HEK293 (cell line): Measurements from ENCODE around the gene MYL6B.

Experiments used
- ELK4 ChIP-seq: IDR thresholded peaks from 2 replicates; pipeline ENCODE4 v1.6.1; 2011; ENCODE audit warnings: mild to moderate bottlenecking, low read depth, low read length, borderline replicate concordance
- HIC1 ChIP-seq: fragments of 450-650 bp; formaldehyde crosslinking; IDR thresholded peaks from 2 replicates; pipeline ENCODE4 v1.5.1; 2016; ENCODE audit warnings: missing biosample characterization, missing genetic modification characterization
- PRDM6 ChIP-seq: fragments of 450-650 bp; formaldehyde crosslinking; IDR thresholded peaks from 2 replicates; pipeline ENCODE4 v1.5.1; 2017; ENCODE audit warnings: missing biosample characterization, missing genetic modification characterization
- ZBTB7A ChIP-seq: fragments of 450-650 bp; formaldehyde crosslinking; IDR thresholded peaks from 2 replicates; pipeline ENCODE4 v1.5.1; 2016; ENCODE audit warnings: low read depth, missing biosample characterization, missing genetic modification characterization
- ZFP69B ChIP-seq: fragments of 450-650 bp; formaldehyde crosslinking; IDR thresholded peaks from 2 replicates; pipeline ENCODE4 v1.5.1; 2016; ENCODE audit warnings: missing biosample characterization, missing genetic modification characterization
- ZNF146 ChIP-seq: fragments of 450-650 bp; formaldehyde crosslinking; IDR thresholded peaks from 2 replicates; pipeline ENCODE4 v1.5.1; 2016; ENCODE audit warnings: missing biosample characterization, missing genetic modification characterization
- ZNF155 ChIP-seq: fragments of 450-650 bp; formaldehyde crosslinking; IDR thresholded peaks from 2 replicates; pipeline ENCODE4 v1.5.1; 2016; ENCODE audit warnings: missing biosample characterization, missing genetic modification characterization
- ZNF16 ChIP-seq: fragments of 450-650 bp; formaldehyde crosslinking; IDR thresholded peaks from 2 replicates; pipeline ENCODE4 v1.5.1; 2016; ENCODE audit warnings: low read depth, missing biosample characterization, missing genetic modification characterization
- ZNF184 ChIP-seq: fragments of 450-650 bp; IDR thresholded peaks from 2 replicates; pipeline ENCODE4 v1.5.1; 2018; ENCODE audit warnings: missing biosample characterization, mild to moderate bottlenecking, missing genetic modification characterization
- ZNF398 ChIP-seq: fragments of 450-650 bp; formaldehyde crosslinking; IDR thresholded peaks from 2 replicates; pipeline ENCODE4 v1.5.1; 2017; ENCODE audit warnings: missing biosample characterization, missing genetic modification characterization
- ZNF501 ChIP-seq: fragments of 450-650 bp; formaldehyde crosslinking; IDR thresholded peaks from 2 replicates; pipeline ENCODE4 v1.5.1; 2016; ENCODE audit warnings: missing biosample characterization, missing genetic modification characterization
- ZNF530 ChIP-seq: fragments of 450-650 bp; formaldehyde crosslinking; IDR thresholded peaks from 2 replicates; pipeline ENCODE4 v1.5.1; 2016; ENCODE audit warnings: low read depth, missing biosample characterization, missing genetic modification characterization
- ZNF558 ChIP-seq: fragments of 450-650 bp; formaldehyde crosslinking; IDR thresholded peaks from 2 replicates; pipeline ENCODE4 v1.5.1; 2016; ENCODE audit warnings: missing biosample characterization, missing genetic modification characterization
- ZNF654 ChIP-seq: fragments of 450-650 bp; formaldehyde crosslinking; IDR thresholded peaks from 2 replicates; pipeline ENCODE4 v1.5.1; 2016; ENCODE audit warnings: low read depth, missing biosample characterization, missing genetic modification characterization
- ZNF692 ChIP-seq: fragments of 450-650 bp; formaldehyde crosslinking; IDR thresholded peaks from 2 replicates; pipeline ENCODE4 v1.5.1; 2016; ENCODE audit warnings: missing biosample characterization, missing genetic modification characterization
- ZNF792 ChIP-seq: fragments of 450-650 bp; formaldehyde crosslinking; IDR thresholded peaks from 2 replicates; pipeline ENCODE4 v1.5.1; 2016; ENCODE audit warnings: missing biosample characterization, missing genetic modification characterization
- ZNF837 ChIP-seq: fragments of 450-650 bp; formaldehyde crosslinking; IDR thresholded peaks from 2 replicates; pipeline ENCODE4 v1.5.1; 2016; ENCODE audit warnings: missing biosample characterization, missing genetic modification characterization
- TF ChIP-seq, protein P1 (sequence below): fragments of 450-650 bp; formaldehyde crosslinking; IDR thresholded peaks from 2 replicates; pipeline ENCODE4 v1.5.0; 2017; ENCODE audit warnings: missing biosample characterization, missing genetic modification characterization, borderline replicate concordance
- TF ChIP-seq, protein P2 (sequence below): fragments of 450-650 bp; formaldehyde crosslinking; IDR thresholded peaks from 2 replicates; pipeline ENCODE4 v1.5.1; 2016; ENCODE audit warnings: missing biosample characterization, missing genetic modification characterization, low read depth
- TF ChIP-seq, protein P3 (sequence below): fragments of 450-650 bp; formaldehyde crosslinking; IDR thresholded peaks from 2 replicates; pipeline ENCODE4 v1.5.1; 2016; ENCODE audit warnings: missing biosample characterization, missing genetic modification characterization
- TF ChIP-seq, protein P4 (sequence below): fragments of 450-650 bp; formaldehyde crosslinking; IDR thresholded peaks from 2 replicates; pipeline ENCODE4 v1.5.1; 2016; ENCODE audit warnings: missing biosample characterization, missing genetic modification characterization

Gene MYL6B

GRCh38 chr12:56116267-56117081 lies 35.9 kb upstream of the MYL6B start, which contains the start of gene RPL41 (continued):
- TF ChIP-seq, protein P1, sequence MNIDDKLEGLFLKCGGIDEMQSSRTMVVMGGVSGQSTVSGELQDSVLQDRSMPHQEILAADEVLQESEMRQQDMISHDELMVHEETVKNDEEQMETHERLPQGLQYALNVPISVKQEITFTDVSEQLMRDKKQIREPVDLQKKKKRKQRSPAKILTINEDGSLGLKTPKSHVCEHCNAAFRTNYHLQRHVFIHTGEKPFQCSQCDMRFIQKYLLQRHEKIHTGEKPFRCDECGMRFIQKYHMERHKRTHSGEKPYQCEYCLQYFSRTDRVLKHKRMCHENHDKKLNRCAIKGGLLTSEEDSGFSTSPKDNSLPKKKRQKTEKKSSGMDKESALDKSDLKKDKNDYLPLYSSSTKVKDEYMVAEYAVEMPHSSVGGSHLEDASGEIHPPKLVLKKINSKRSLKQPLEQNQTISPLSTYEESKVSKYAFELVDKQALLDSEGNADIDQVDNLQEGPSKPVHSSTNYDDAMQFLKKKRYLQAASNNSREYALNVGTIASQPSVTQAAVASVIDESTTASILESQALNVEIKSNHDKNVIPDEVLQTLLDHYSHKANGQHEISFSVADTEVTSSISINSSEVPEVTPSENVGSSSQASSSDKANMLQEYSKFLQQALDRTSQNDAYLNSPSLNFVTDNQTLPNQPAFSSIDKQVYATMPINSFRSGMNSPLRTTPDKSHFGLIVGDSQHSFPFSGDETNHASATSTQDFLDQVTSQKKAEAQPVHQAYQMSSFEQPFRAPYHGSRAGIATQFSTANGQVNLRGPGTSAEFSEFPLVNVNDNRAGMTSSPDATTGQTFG (tag by site-specific recombination), result no peak
- TF ChIP-seq ZNF654 (tag by site-specific recombination) (peak; percentile 20), ZNF398 (tag by site-specific recombination) (peak; percentile 41; the same call in 1 of the 2 replicates), ZFP69B (tag by site-specific recombination) (peak; percentile 63), ZNF558 (tag by site-specific recombination) (no peak; the same call in 1 of the 2 replicates), ZNF16 (tag by site-specific recombination) (no peak), ZNF837 (tag by site-specific recombination) (no peak), ZNF146 (tag by site-specific recombination) (no peak), ZNF692 (peak; percentile 83), ZBTB7A (tag by site-specific recombination) (no peak; the same call in 1 of the 2 replicates), ZNF530 (tag by site-specific recombination) (no peak), ZNF155 (no peak), ELK4 (no peak), ZNF792 (tag by site-specific recombination) (peak; percentile 53; the same call in 1 of the 2 replicates), PRDM6 (no peak; the same call in 1 of the 2 replicates), ZNF501 (tag by site-specific recombination) (peak; percentile 97), HIC1 (tag by site-specific recombination) (no peak), ZNF184 (no peak)
- TF ChIP-seq, protein P2, sequence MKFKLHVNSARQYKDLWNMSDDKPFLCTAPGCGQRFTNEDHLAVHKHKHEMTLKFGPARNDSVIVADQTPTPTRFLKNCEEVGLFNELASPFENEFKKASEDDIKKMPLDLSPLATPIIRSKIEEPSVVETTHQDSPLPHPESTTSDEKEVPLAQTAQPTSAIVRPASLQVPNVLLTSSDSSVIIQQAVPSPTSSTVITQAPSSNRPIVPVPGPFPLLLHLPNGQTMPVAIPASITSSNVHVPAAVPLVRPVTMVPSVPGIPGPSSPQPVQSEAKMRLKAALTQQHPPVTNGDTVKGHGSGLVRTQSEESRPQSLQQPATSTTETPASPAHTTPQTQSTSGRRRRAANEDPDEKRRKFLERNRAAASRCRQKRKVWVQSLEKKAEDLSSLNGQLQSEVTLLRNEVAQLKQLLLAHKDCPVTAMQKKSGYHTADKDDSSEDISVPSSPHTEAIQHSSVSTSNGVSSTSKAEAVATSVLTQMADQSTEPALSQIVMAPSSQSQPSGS, result peak; percentile 2
- TF ChIP-seq, protein P3, sequence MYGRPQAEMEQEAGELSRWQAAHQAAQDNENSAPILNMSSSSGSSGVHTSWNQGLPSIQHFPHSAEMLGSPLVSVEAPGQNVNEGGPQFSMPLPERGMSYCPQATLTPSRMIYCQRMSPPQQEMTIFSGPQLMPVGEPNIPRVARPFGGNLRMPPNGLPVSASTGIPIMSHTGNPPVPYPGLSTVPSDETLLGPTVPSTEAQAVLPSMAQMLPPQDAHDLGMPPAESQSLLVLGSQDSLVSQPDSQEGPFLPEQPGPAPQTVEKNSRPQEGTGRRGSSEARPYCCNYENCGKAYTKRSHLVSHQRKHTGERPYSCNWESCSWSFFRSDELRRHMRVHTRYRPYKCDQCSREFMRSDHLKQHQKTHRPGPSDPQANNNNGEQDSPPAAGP, result peak; percentile 97
- TF ChIP-seq, protein P4, sequence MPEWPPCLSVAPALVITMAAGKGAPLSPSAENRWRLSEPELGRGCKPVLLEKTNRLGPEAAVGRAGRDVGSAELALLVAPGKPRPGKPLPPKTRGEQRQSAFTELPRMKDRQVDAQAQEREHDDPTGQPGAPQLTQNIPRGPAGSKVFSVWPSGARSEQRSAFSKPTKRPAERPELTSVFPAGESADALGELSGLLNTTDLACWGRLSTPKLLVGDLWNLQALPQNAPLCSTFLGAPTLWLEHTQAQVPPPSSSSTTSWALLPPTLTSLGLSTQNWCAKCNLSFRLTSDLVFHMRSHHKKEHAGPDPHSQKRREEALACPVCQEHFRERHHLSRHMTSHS (tag by site-specific recombination), result 0 out of 2 replicates have a peak, but pooled peaks have one; percentile 10
